Osteocyte (in vitro differentiated cells): Measurements from ENCODE around the gene PRRT1. TPM values are rescaled to one million over a fixed set of nuclear protein-coding genes. Genes with fewer than 3 reads are reported as not detected.
A peak's percentile ranks its signal among the peaks of the same experiment; 100 is the strongest.

Experiments
- DNase-seq: peaks from one replicate; pipeline ENCODE4 v3.0.0; 2021; ENCODE audit warnings: mixed read lengths; ENCODE audit not compliant: unreplicated experiment; ENCODE audit errors: extremely low spot score
- H3K27ac Mint-ChIP-seq: one replicate; pipeline ENCODE4 v1.8.0; 2021; ENCODE audit warnings: mild to moderate bottlenecking, mixed read lengths; ENCODE audit not compliant: unreplicated experiment
- H3K27me3 Mint-ChIP-seq: one replicate; pipeline ENCODE4 v1.8.0; 2021; ENCODE audit warnings: mixed read lengths; ENCODE audit not compliant: unreplicated experiment
- H3K36me3 Mint-ChIP-seq: one replicate; pipeline ENCODE4 v1.8.0; 2021; ENCODE audit warnings: mixed read lengths; ENCODE audit not compliant: unreplicated experiment
- H3K4me1 Mint-ChIP-seq: one replicate; pipeline ENCODE4 v1.8.0; 2021; ENCODE audit warnings: mixed read lengths; ENCODE audit not compliant: unreplicated experiment
- H3K4me3 Mint-ChIP-seq: one replicate; pipeline ENCODE4 v1.8.0; 2021; ENCODE audit warnings: mild to moderate bottlenecking, moderate library complexity, mixed read lengths; ENCODE audit not compliant: unreplicated experiment
- H3K9me3 Mint-ChIP-seq: one replicate; pipeline ENCODE4 v1.8.0; 2021; ENCODE audit warnings: mixed read lengths; ENCODE audit not compliant: unreplicated experiment
- CTCF ChIP-seq: fragments of 200-600 bp; sonication (generic); IDR thresholded peaks from 2 replicates; pipeline ENCODE4 v1.5.0; 2021; ENCODE audit warnings: antibody characterized with exemption, mild to moderate bottlenecking, moderate library complexity
- total RNA-seq: library from RNA; stranded (reverse); gene quantifications from 2 replicates; pipeline ENCODE4 v1.2.1, GENCODE V29; 2021

Gene PRRT1
- total RNA-seq, 1 donor from 2014 or later, result 2.1 TPM

- TF ChIP-seq CTCF, result no peak
- Mint-ChIP-seq H3K36me3 (peaks cover 14% of the 10 kb centered on the region), H3K27me3 (no peaks in the 10 kb centered on the region), H3K4me1 (peaks cover 38% of the 10 kb centered on the region), H3K27ac (peak within 1 kb of the TSS; percentile 100), H3K9me3 (no peaks in the 10 kb centered on the region), H3K4me3 (peak within 1 kb of the TSS; percentile 99)
- peak; percentile 98 for DNase-seq
Measured at GRCh38 chr6:32127717-32128592, 23.8 kb downstream of the PRRT1 start, which contains the start of gene ATF6B. ATF6B (minus strand) TSS chr6:32128246; CDS start chr6:32128207, 39 bp downstream.

- Mint-ChIP-seq H3K27ac (peak overlapping the region; percentile 100), H3K4me3 (peak overlapping the region; percentile 99), H3K27me3 (no peaks in the 10 kb centered on the region), H3K36me3 (peaks cover 14% of the 10 kb centered on the region), H3K4me1 (peaks cover 38% of the 10 kb centered on the region), H3K9me3 (no peaks in the 10 kb centered on the region)
- no peak for DNase-seq
- no peak for TF ChIP-seq CTCF
Measured at GRCh38 chr6:32127409-32127716, 24.4 kb downstream of the PRRT1 start.

GRCh38 chr6:32126880-32127279 lies 24.9 kb downstream of the PRRT1 start:
- Mint-ChIP-seq H3K4me1 (peaks cover 38% of the 10 kb centered on the region), H3K9me3 (no peaks in the 10 kb centered on the region), H3K27me3 (no peaks in the 10 kb centered on the region), H3K36me3 (peaks cover 19% of the 10 kb centered on the region), H3K27ac (peak overlapping the region; percentile 100), H3K4me3 (peak overlapping the region; percentile 99)
- no peak for DNase-seq
- TF ChIP-seq CTCF, result no peak

- no peak for DNase-seq
- Mint-ChIP-seq H3K27me3 (no peaks in the 10 kb centered on the region), H3K36me3 (peaks cover 29% of the 10 kb centered on the region), H3K27ac (no peak overlapping the region), H3K4me3 (no peak overlapping the region), H3K4me1 (peaks cover 34% of the 10 kb centered on the region), H3K9me3 (no peaks in the 10 kb centered on the region)
- no peak for TF ChIP-seq CTCF
Measured at GRCh38 chr6:32123681-32124080, 28.1 kb downstream of the PRRT1 start.

- H3K36me3 Mint-ChIP-seq, result peaks cover 27% of the 10 kb centered on the region
Measured at GRCh38 chr6:32120573-32121059, 31.1 kb downstream of the PRRT1 start.

More at GRCh38 chr6:32120573-32121059, 31.1 kb downstream of the PRRT1 start:
- TF ChIP-seq CTCF, result no peak
- no peak overlapping the region for H3K27ac Mint-ChIP-seq
- DNase-seq, result no peak
- H3K4me3 Mint-ChIP-seq, result no peak overlapping the region
- peaks cover 25% of the 10 kb centered on the region for H3K4me1 Mint-ChIP-seq
- no peaks in the 10 kb centered on the region for H3K9me3 Mint-ChIP-seq
- no peaks in the 10 kb centered on the region for H3K27me3 Mint-ChIP-seq
